A549 (cell line): Measurements from ENCODE around the gene RCAN2. TPM values are rescaled to one million over a fixed set of nuclear protein-coding genes. Genes with fewer than 3 reads are reported as not detected.

ENCODE experiments used
- ATAC-seq, 2 experiments: fragments of 200-7000 bp in 1 of 2; fragments of >200 bp in 1 of 2; cut with Nextera tagmentation in 1 of 2; cut with Tn5 transposase in 1 of 2; 3 replicates each; pipeline versions ENCODE4 v1.8.0 to v1.9.1; 2018 to 2020; ENCODE audit warnings: mild to moderate bottlenecking in 1 of 2, moderate library complexity in 1 of 2
- CTCF ChIA-PET: fragments of 300-600 bp; sonication (Branson Sonifier 250); formaldehyde crosslinking; extraction: SDS; loops from one replicate; lab custom pipeline; 2021; ENCODE audit warnings: antibody characterized with exemption, inconsistent platforms; lab: Yijun Ruan, JAX
- POLR2A ChIA-PET: fragments of 350-600 bp; formaldehyde crosslinking; extraction: SDS; loops from one replicate; lab custom pipeline; 2021; ENCODE audit warnings: antibody characterized with exemption, inconsistent platforms; lab: Yijun Ruan, JAX
- DNase-seq, 2 experiments: peaks; one replicate each; pipeline versions ENCODE4 v3.0.0 to v3.0.0-alpha.2; 2011 to 2016; ENCODE audit warnings: low read depth in 1 of 2, low spot score in 1 of 2
- FAIRE-seq: peaks from 2 replicates; lab custom pipeline; 2011; peaks lifted over from hg19 to GRCh38; lab: Jason Lieb, UNC
- H3K27ac ChIP-seq, 2 experiments: fragments of >200 bp; sonication (Bioruptor Twin); formaldehyde crosslinking; 3 replicates each; pipeline ENCODE4 v1.5.1; 2016 to 2017
- H3K4me1 ChIP-seq: fragments of >200 bp; sonication (Bioruptor Twin); formaldehyde crosslinking; 3 replicates; pipeline ENCODE4 v1.6.1; 2016
- H3K4me2 ChIP-seq: fragments of >200 bp; sonication (Bioruptor Twin); formaldehyde crosslinking; 3 replicates; pipeline ENCODE4 v1.6.1; 2016
- H3K4me3 ChIP-seq: fragments of >200 bp; sonication (Bioruptor Twin); formaldehyde crosslinking; 3 replicates; pipeline ENCODE4 v1.5.1; 2016
- H3K9me3 ChIP-seq: fragments of >200 bp; sonication (Bioruptor Twin); formaldehyde crosslinking; 3 replicates; pipeline ENCODE4 v1.6.1; 2016
- ATOH8 ChIP-seq: fragments of 250-450 bp; sonication (Bioruptor Pico); IDR thresholded peaks from 2 replicates; pipeline ENCODE4 v1.5.0; 2020; ENCODE audit warnings: low read depth, mild to moderate bottlenecking, moderate library complexity
- BHLHE40 ChIP-seq: IDR thresholded peaks from 2 replicates; pipeline ENCODE4 v1.6.1; 2012; ENCODE audit warnings: low read depth, low read length, inconsistent platforms
- CBX2 ChIP-seq: fragments of 200-600 bp; sonication (generic); IDR thresholded peaks from 2 replicates; pipeline ENCODE4 v1.6.1; 2016; ENCODE audit warnings: low read depth, mild to moderate bottlenecking, borderline replicate concordance
- CEBPB ChIP-seq, 2 experiments: fragments of >200 bp in 1 of 2; sonication (Bioruptor Twin) in 1 of 2; formaldehyde crosslinking in 1 of 2; IDR thresholded peaks; 2 replicates each; pipeline ENCODE4 v1.6.1; 2012 to 2016
- CHD2 ChIP-seq: fragments of 150-350 bp; IDR thresholded peaks from 2 replicates; pipeline ENCODE4 v1.6.1; 2014; ENCODE audit warnings: low read length; ENCODE audit not compliant: partially characterized antibody
- E2F6 ChIP-seq: IDR thresholded peaks from 2 replicates; pipeline ENCODE4 v1.6.1; 2012; ENCODE audit warnings: low read depth, borderline replicate concordance
- EHMT2 ChIP-seq: fragments of 200-600 bp; sonication (generic); IDR thresholded peaks from 2 replicates; pipeline ENCODE4 v1.6.1; 2016; ENCODE audit warnings: antibody characterized with exemption, low read depth, mild to moderate bottlenecking, moderate library complexity
- ESRRA ChIP-seq: fragments of 150-350 bp; IDR thresholded peaks from 2 replicates; pipeline ENCODE4 v1.6.1; 2014; ENCODE audit warnings: mild to moderate bottlenecking, low read length, borderline replicate concordance
- FOSL2 ChIP-seq, 2 experiments: fragments of 450-650 bp in 1 of 2; fragments of >200 bp in 1 of 2; sonication (Bioruptor Twin) in 1 of 2; formaldehyde crosslinking; IDR thresholded peaks; 2 replicates each; pipeline versions ENCODE4 v1.5.0 to v1.6.1; 2016 to 2020; ENCODE audit warnings: mild to moderate bottlenecking in 1 of 2, moderate library complexity in 1 of 2
- HMGXB4 ChIP-seq: fragments of 250-450 bp; sonication (Bioruptor Pico); IDR thresholded peaks from 2 replicates; pipeline ENCODE4 v1.5.0; 2021; ENCODE audit warnings: mild to moderate bottlenecking, moderate library complexity, borderline replicate concordance
- HOXA7 ChIP-seq: fragments of 250-450 bp; sonication (Bioruptor Pico); IDR thresholded peaks from 2 replicates; pipeline ENCODE4 v1.5.0; 2020; ENCODE audit warnings: mild to moderate bottlenecking, moderate library complexity
- MAFK ChIP-seq: fragments of 450-650 bp; IDR thresholded peaks from 2 replicates; pipeline ENCODE4 v1.6.1; 2014; ENCODE audit not compliant: partially characterized antibody
- POLR2A ChIP-seq: IDR thresholded peaks from 2 replicates; pipeline ENCODE4 v1.6.1; 2012; ENCODE audit warnings: mild to moderate bottlenecking, low read length
- POLR2AphosphoS2 ChIP-seq: conservative IDR thresholded peaks from 2 replicates; pipeline ENCODE4 v1.6.1; 2012; ENCODE audit warnings: low read length, improper control_type of control experiment, inconsistent platforms
- RAD21 ChIP-seq, 2 experiments: fragments of >200 bp in 1 of 2; sonication (Bioruptor Twin) in 1 of 2; formaldehyde crosslinking in 1 of 2; IDR thresholded peaks in 1 of 2; conservative IDR thresholded peaks in 1 of 2; 2 replicates in 1 of 2; 3 replicates in 1 of 2; pipeline ENCODE4 v1.6.1; 2012 to 2018; ENCODE audit warnings: inconsistent platforms in 1 of 2
- RARB ChIP-seq: fragments of 250-450 bp; sonication (Bioruptor Pico); IDR thresholded peaks from 2 replicates; pipeline ENCODE4 v1.8.0; 2021; ENCODE audit warnings: mild to moderate bottlenecking, moderate library complexity
- RFX5 ChIP-seq: fragments of 450-650 bp; IDR thresholded peaks from 2 replicates; pipeline ENCODE4 v1.7.1; 2014; ENCODE audit warnings: antibody characterized with exemption, mild to moderate bottlenecking, moderate library complexity
- SMC3 ChIP-seq: fragments of >200 bp; sonication (Bioruptor Twin); formaldehyde crosslinking; IDR thresholded peaks from 3 replicates; pipeline ENCODE4 v1.6.1; 2018; ENCODE audit warnings: inconsistent platforms
- TFCP2L1 ChIP-seq: fragments of 250-450 bp; sonication (Bioruptor Pico); IDR thresholded peaks from 2 replicates; pipeline ENCODE4 v1.5.0; 2021; ENCODE audit warnings: mild to moderate bottlenecking
- TP53 ChIP-seq: fragments of 250-450 bp; sonication (Bioruptor Pico); IDR thresholded peaks from 2 replicates; pipeline ENCODE4 v1.5.0; 2021; ENCODE audit warnings: mild to moderate bottlenecking, moderate library complexity
- ZC3H11A ChIP-seq: fragments of 450-650 bp; IDR thresholded peaks from 2 replicates; pipeline ENCODE4 v1.6.1; 2014; ENCODE audit warnings: antibody characterized with exemption, mild to moderate bottlenecking
- ZSCAN20 ChIP-seq: fragments of 250-450 bp; sonication (Bioruptor Pico); IDR thresholded peaks from 2 replicates; pipeline ENCODE4 v1.8.0; 2022; ENCODE audit warnings: mild to moderate bottlenecking, moderate library complexity
- WGBS: methylation state at CpG from one replicate; pipeline ENCODE4 v1.1.6; 2017; ENCODE audit errors: missing lambda C conversion rate; 5-methylcytosine and 5-hydroxymethylcytosine counted together
- polyA plus RNA-seq, 4 experiments: library from polyadenylated mRNA; depleted of rRNA in 3 of 4; stranded (reverse); fragments of >200 nt; fragmentation: RNase III in 1 of 4; extraction: RNeasy Plus Mini Kit Qiagen cat#74134 plus additional on column Dnase treatment in 1 of 4; gene quantifications; 2 replicates in 3 of 4; 3 replicates in 1 of 4; pipeline ENCODE4 v1.2.3, GENCODE V29; 2011 to 2017
- TF ChIP-seq, protein P1 (sequence below): fragments of >200 bp; sonication (Bioruptor Twin); formaldehyde crosslinking; IDR thresholded peaks from 3 replicates; pipeline ENCODE4 v1.5.1; 2016

RCAN2 gene
- polyA plus RNA-seq, 2 of the 4 experiments (the other 2 are of a cell fraction): not detected

DNA sequence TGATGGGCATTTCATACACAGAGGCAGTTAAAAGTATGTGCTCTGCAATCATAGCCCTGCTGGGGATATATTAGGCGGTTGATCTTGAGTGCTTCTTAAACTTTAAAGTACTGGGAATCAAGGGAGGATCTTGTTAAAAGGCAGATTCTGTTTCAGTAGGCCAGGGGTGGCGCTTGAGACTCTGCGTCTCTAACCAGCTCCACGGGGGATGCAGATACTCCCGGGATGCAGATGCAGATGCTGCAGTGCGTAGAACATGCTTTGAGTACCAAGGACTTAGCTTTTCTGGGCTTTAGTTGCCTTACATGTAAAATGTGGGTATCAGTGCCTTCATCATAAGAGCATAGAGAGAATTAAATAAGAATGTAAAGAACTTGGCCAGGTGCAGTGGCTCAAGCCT is 276.0 kb downstream of the RCAN2 start:
- Histone ChIP-seq H3K9me3 (no peaks in the 10 kb centered on the region), H3K4me1 (no peaks in the 10 kb centered on the region), H3K4me2 (no peak overlapping the region), H3K27ac (no peak overlapping the region), H3K4me3 (no peak overlapping the region)
- no peak for FAIRE-seq
- 16% methylated on average over 6 of the region's 6 CpGs for WGBS
- ATAC-seq: no peak
- POLR2A ChIA-PET: no interaction called here
- TF ChIP-seq ATOH8 (CRISPR knock-in tag): no peak
- TF ChIP-seq ZSCAN20: no peak
- no peak for TF ChIP-seq FOSL2 (IDR thresholded peaks at IDR 0.05)
- no peak for TF ChIP-seq FOSL2 (CRISPR knock-in tag; IDR thresholded peaks at IDR 0.05)
- TF ChIP-seq MAFK: no peak
- TF ChIP-seq BHLHE40: no peak
- no peak for TF ChIP-seq CEBPB (IDR thresholded peaks at IDR 0.05)
- no peak for TF ChIP-seq CBX2
- TF ChIP-seq SMC3: no peak
- no peak for TF ChIP-seq TFCP2L1 (CRISPR knock-in tag)
- CTCF ChIA-PET: interaction anchor here (0.6 kb wide), 1 partner anchor 193 kb away, joined by 3 read pairs; no protein-coding TSS in a partner anchor
- DNase-seq: no peak

GRCh38 chr6:46211917-46212316 is 279.3 kb downstream of the RCAN2 start:
- Histone ChIP-seq H3K4me3 (no peak overlapping the region), H3K4me2 (no peak overlapping the region), H3K4me1 (no peaks in the 10 kb centered on the region), H3K9me3 (no peaks in the 10 kb centered on the region), H3K27ac (no peak overlapping the region)
- WGBS: 57% methylated on average over 1 of the region's 1 CpG
- FAIRE-seq (no peak), ATAC-seq (no peak), DNase-seq (no peak)
- POLR2A ChIA-PET: no interaction called here
- no peak for TF ChIP-seq RARB
- peak; percentile 34 for TF ChIP-seq ZC3H11A
- CTCF ChIA-PET: no interaction called here

- H3K4me1 ChIP-seq: no peaks in the 10 kb centered on the region
- no peak overlapping the region for H3K27ac ChIP-seq
- ChIA-PET CTCF (no interaction called here), POLR2A (no interaction called here)
- H3K4me3 ChIP-seq: no peak overlapping the region
- no peaks in the 10 kb centered on the region for H3K9me3 ChIP-seq
- WGBS: 41% methylated on average over 5 of the region's 5 CpGs
- ATAC-seq (no peak), FAIRE-seq (no peak), DNase-seq (no peak)
- no peak overlapping the region for H3K4me2 ChIP-seq
- TF ChIP-seq BHLHE40 (no peak), HMGXB4 (CRISPR knock-in tag) (no peak), RFX5 (no peak), HOXA7 (CRISPR knock-in tag) (no peak), POLR2A (no peak), ESRRA (no peak), TP53 (no peak), CHD2 (no peak), RAD21 (conservative IDR thresholded peaks at IDR 0.05 in 1 of 2, IDR thresholded peaks at IDR 0.05 in 1 of 2) (no peak), POLR2AphosphoS2 (no peak), EHMT2 (no peak), E2F6 (no peak)
- TF ChIP-seq, protein P1, sequence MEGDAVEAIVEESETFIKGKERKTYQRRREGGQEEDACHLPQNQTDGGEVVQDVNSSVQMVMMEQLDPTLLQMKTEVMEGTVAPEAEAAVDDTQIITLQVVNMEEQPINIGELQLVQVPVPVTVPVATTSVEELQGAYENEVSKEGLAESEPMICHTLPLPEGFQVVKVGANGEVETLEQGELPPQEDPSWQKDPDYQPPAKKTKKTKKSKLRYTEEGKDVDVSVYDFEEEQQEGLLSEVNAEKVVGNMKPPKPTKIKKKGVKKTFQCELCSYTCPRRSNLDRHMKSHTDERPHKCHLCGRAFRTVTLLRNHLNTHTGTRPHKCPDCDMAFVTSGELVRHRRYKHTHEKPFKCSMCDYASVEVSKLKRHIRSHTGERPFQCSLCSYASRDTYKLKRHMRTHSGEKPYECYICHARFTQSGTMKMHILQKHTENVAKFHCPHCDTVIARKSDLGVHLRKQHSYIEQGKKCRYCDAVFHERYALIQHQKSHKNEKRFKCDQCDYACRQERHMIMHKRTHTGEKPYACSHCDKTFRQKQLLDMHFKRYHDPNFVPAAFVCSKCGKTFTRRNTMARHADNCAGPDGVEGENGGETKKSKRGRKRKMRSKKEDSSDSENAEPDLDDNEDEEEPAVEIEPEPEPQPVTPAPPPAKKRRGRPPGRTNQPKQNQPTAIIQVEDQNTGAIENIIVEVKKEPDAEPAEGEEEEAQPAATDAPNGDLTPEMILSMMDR: no peak
These were observed 281.0 kb downstream of the RCAN2 start for GRCh38 chr6:46210294-46210693.
